SK-N-SH treated with all-trans-retinoic acid at 6 μM for 48 hours (cell line): Measurements from ENCODE around the gene NHERF2.

Source experiments
- ATAC-seq: fragments of 200-7000 bp; cut with Tn5 transposase; 3 replicates; pipeline ENCODE4 v1.9.1; 2020; ENCODE audit warnings: mild to moderate bottlenecking, moderate library complexity
- ARNTL ChIP-seq: fragments of 450-650 bp; formaldehyde crosslinking; IDR thresholded peaks from 2 replicates; pipeline ENCODE4 v1.5.0; 2020; ENCODE audit warnings: low read depth, mild to moderate bottlenecking, moderate library complexity, borderline replicate concordance
- BACH2 ChIP-seq: fragments of 250-450 bp; sonication (Bioruptor Pico); IDR thresholded peaks from 2 replicates; pipeline ENCODE4 v1.9.0; 2021; ENCODE audit warnings: mild to moderate bottlenecking, borderline replicate concordance
- CREB5 ChIP-seq: fragments of 250-450 bp; sonication (Bioruptor Pico); IDR thresholded peaks from 2 replicates; pipeline ENCODE4 v1.5.1; 2020; ENCODE audit warnings: low read depth, mild to moderate bottlenecking, moderate library complexity
- CSDC2 ChIP-seq: fragments of 250-450 bp; sonication (Bioruptor Pico); IDR thresholded peaks from 2 replicates; pipeline ENCODE4 v1.5.0; 2020; ENCODE audit warnings: mild to moderate bottlenecking, moderate library complexity
- CSRNP3 ChIP-seq: fragments of 250-450 bp; sonication (Bioruptor Pico); IDR thresholded peaks from 2 replicates; pipeline ENCODE4 v1.5.1; 2021; ENCODE audit warnings: mild to moderate bottlenecking, moderate library complexity
- ESRRG ChIP-seq: fragments of 250-450 bp; sonication (Bioruptor Pico); IDR thresholded peaks from 2 replicates; pipeline ENCODE4 v1.6.1; 2021; ENCODE audit warnings: mild to moderate bottlenecking
- GLIS3 ChIP-seq: fragments of 250-450 bp; sonication (Bioruptor Pico); IDR thresholded peaks from 2 replicates; pipeline ENCODE4 v1.5.0; 2020; ENCODE audit warnings: mild to moderate bottlenecking, moderate library complexity
- ISL1 ChIP-seq: fragments of 250-450 bp; sonication (Bioruptor Pico); IDR thresholded peaks from 2 replicates; pipeline ENCODE4 v2.1.2; 2022; ENCODE audit warnings: mild to moderate bottlenecking, moderate library complexity
- OSR1 ChIP-seq: fragments of 250-450 bp; sonication (Bioruptor Pico); IDR thresholded peaks from 2 replicates; pipeline ENCODE4 v1.8.0; 2022; ENCODE audit warnings: moderate library complexity, mild to moderate bottlenecking, inconsistent platforms
- POU6F1 ChIP-seq: fragments of 250-450 bp; sonication (Bioruptor Pico); IDR thresholded peaks from 2 replicates; pipeline ENCODE4 v1.8.0; 2021; ENCODE audit warnings: low read depth, mild to moderate bottlenecking, moderate library complexity, borderline replicate concordance
- PPARA ChIP-seq: fragments of 250-450 bp; sonication (Bioruptor Pico); IDR thresholded peaks from 2 replicates; pipeline ENCODE4 v1.5.0; 2020; ENCODE audit warnings: mild to moderate bottlenecking, borderline replicate concordance
- RARB ChIP-seq: fragments of 250-450 bp; sonication (Bioruptor Pico); IDR thresholded peaks from 2 replicates; pipeline ENCODE4 v1.8.0; 2021; ENCODE audit warnings: mild to moderate bottlenecking, moderate library complexity
- SNAI2 ChIP-seq: fragments of 250-450 bp; sonication (Bioruptor Pico); IDR thresholded peaks from 2 replicates; pipeline ENCODE4 v1.5.0; 2020; ENCODE audit warnings: mild to moderate bottlenecking, moderate library complexity
- TCF4 ChIP-seq: fragments of 250-450 bp; sonication (Bioruptor Pico); IDR thresholded peaks from 2 replicates; pipeline ENCODE4 v1.8.0; 2021; ENCODE audit warnings: mild to moderate bottlenecking, moderate library complexity, borderline replicate concordance
- TOX ChIP-seq: fragments of 250-450 bp; sonication (Bioruptor Pico); IDR thresholded peaks from 2 replicates; pipeline ENCODE4 v1.8.0; 2021; ENCODE audit warnings: mild to moderate bottlenecking, moderate library complexity, borderline replicate concordance
- TSHZ2 ChIP-seq: fragments of 250-450 bp; sonication (Bioruptor Pico); IDR thresholded peaks from 2 replicates; pipeline ENCODE4 v1.5.0; 2020; ENCODE audit warnings: mild to moderate bottlenecking, moderate library complexity
- ZC3H10 ChIP-seq: fragments of 250-450 bp; sonication (Bioruptor Pico); IDR thresholded peaks from 2 replicates; pipeline ENCODE4 v1.5.1; 2021; ENCODE audit warnings: mild to moderate bottlenecking, moderate library complexity
- ZFP3 ChIP-seq: fragments of 250-450 bp; sonication (Bioruptor Pico); IDR thresholded peaks from 2 replicates; pipeline ENCODE4 v1.5.0; 2020; ENCODE audit warnings: mild to moderate bottlenecking, moderate library complexity
- ZFP30 ChIP-seq: fragments of 450-650 bp; formaldehyde crosslinking; IDR thresholded peaks from 2 replicates; pipeline ENCODE4 v1.5.0; 2022; ENCODE audit warnings: mild to moderate bottlenecking, moderate library complexity
- ZNF565 ChIP-seq: fragments of 450-650 bp; formaldehyde crosslinking; conservative IDR thresholded peaks from 2 replicates; pipeline ENCODE4 v1.5.0; 2020; ENCODE audit warnings: low read depth, mild to moderate bottlenecking, moderate library complexity
- ZNF8 ChIP-seq: fragments of 450-650 bp; formaldehyde crosslinking; IDR thresholded peaks from 2 replicates; pipeline ENCODE4 v1.5.0; 2020; ENCODE audit warnings: mild to moderate bottlenecking, moderate library complexity

The NHERF2 gene

GRCh38 chr16:2030036-2030435 lies 3.3 kb downstream of the NHERF2 start:
- no peak for ATAC-seq
- TF ChIP-seq POU6F1 = no peak
- TF ChIP-seq ISL1 (CRISPR knock-in tag) = no peak
- TF ChIP-seq TOX = no peak
- TF ChIP-seq TCF4 = no peak
- no peak for TF ChIP-seq CSRNP3
- no peak for TF ChIP-seq ZFP30
- no peak for TF ChIP-seq ZC3H10
- no peak for TF ChIP-seq ZNF8
- no peak for TF ChIP-seq ZNF565
- no peak for TF ChIP-seq BACH2 (CRISPR knock-in tag)
- TF ChIP-seq CREB5 (CRISPR knock-in tag) = no peak
- TF ChIP-seq SNAI2 (CRISPR knock-in tag) = no peak
- TF ChIP-seq ESRRG (CRISPR knock-in tag) = no peak
- TF ChIP-seq TSHZ2 = no peak
- no peak for TF ChIP-seq RARB
- no peak for TF ChIP-seq OSR1 (CRISPR knock-in tag)
- no peak for TF ChIP-seq ARNTL
- no peak for TF ChIP-seq ZFP3 (CRISPR knock-in tag)
- TF ChIP-seq, all 23 proteins: peak for 0

- no peak for ATAC-seq
- TF ChIP-seq CREB5 (CRISPR knock-in tag) = no peak
- TF ChIP-seq ISL1 (CRISPR knock-in tag) = no peak
- TF ChIP-seq ARNTL = no peak
- no peak for TF ChIP-seq TCF4
- no peak for TF ChIP-seq GLIS3 (CRISPR knock-in tag)
- no peak for TF ChIP-seq OSR1 (CRISPR knock-in tag)
- TF ChIP-seq, all 23 proteins: peak for 0
These were observed 4.4 kb downstream of the NHERF2 start for GRCh38 chr16:2031081-2031577.

GRCh38 chr16:2032285-2033056 lies 5.8 kb downstream of the NHERF2 start:
- no peak for TF ChIP-seq OSR1 (CRISPR knock-in tag)
- no peak for TF ChIP-seq ARNTL
- no peak for TF ChIP-seq ZNF565
- TF ChIP-seq CSRNP3 = no peak
- TF ChIP-seq POU6F1 = no peak
- TF ChIP-seq CREB5 (CRISPR knock-in tag) = no peak
- TF ChIP-seq ESRRG (CRISPR knock-in tag) = no peak
- TF ChIP-seq TOX = no peak
- no peak for TF ChIP-seq ZC3H10
- TF ChIP-seq PPARA (CRISPR knock-in tag) = no peak
- TF ChIP-seq GLIS3 (CRISPR knock-in tag) = no peak
- no peak for TF ChIP-seq ZFP30
- no peak for TF ChIP-seq ZFP3 (CRISPR knock-in tag)
- TF ChIP-seq ISL1 (CRISPR knock-in tag) = no peak
- TF ChIP-seq CSDC2 (CRISPR knock-in tag) = no peak
- no peak for TF ChIP-seq ZNF8
- no peak for ATAC-seq
